NCI-H2227 treated with DMSO at 0.1 percent for 48 hours (cell line): ENCODE measurements around the gene FAM111A.

Experiments used
- DNase-seq: peaks from one replicate; lab custom pipeline; 2025; lab: John Stamatoyannopoulos, UW

The FAM111A gene

DNA sequence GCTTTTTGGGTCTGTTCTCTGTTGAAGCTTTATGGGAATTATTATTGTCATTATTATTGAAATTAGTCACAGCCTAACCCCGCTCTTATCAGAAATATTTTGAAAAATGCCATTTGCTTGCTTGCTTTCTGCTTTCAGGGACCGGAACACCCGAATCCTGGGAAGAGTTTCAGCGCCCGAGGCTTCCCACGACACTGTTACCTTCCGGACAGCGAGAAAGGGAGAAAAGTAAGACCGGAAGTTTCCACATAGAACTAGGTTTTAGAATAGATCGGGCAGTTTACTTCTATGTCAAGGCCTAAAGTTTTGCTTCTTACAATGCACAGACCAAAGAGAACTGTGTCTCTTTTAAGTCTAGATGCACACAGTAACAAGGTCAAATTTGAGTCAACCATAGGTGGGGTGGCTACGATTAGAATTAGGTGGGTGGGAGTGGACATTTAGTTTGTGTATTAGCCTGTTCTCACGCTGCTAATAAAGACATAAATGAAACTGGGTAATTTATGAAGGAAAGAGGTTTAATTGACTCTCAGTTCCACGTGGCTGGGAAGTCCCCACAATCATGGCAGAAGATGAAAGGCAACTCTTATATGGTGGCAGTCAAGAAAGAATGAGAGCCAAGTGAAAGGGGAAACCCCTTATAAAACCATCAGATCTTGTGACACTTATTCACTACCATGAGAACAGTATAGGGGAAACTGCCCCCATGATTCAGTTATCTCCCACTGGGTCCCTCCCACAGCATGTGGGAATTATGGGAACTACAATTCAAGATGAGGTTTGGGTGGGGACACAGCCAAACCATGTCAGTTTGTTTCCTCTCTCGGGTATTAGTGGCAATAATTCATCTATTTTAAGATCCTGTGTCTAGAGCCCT is 57.1 kb downstream of the FAM111A start:
- no peak for DNase-seq

DNA sequence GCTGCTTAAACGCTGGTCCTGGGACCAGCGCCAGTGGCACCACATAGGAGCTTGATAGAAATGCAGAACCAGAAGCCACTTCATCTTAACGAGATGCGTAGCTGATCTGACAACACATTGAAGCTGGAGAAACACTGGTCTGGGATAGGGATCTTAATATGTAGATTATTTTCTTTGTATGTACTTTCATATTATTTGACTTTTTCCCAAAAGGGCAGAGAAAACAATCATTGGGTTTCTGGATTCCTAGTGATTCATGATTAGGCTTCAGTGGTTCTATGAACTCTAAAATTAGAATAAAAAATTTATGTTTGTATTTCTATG is 57.7 kb downstream of the FAM111A start:
- no peak for DNase-seq

DNA sequence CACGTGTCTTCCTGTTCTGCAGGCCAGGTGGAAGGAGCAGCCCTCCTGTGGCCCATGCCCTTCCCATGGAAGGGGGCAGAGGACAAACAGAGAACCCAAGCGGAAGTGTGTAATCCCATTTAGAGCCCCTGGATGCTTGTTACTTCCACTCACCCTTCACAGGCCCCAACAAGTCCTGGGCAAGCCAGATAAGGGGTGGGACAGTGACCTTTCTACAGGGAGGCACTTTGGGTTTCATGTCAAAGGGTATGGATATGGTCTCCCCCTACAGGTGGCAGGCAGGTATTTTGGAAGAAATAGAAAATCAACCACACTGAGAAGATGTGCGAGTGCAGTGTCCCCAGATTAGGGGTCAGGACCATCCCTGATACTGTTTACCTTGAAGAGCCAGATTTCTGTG is 58.7 kb downstream of the FAM111A start:
- no peak for DNase-seq
